ENCODE measurements around the gene GALNTL6.

Gene GALNTL6

GRCh38 chr4:172480471-172480870 lies 667.3 kb downstream of the GALNTL6 start:
- Mint-ChIP-seq H3K9me3 (peaks cover 4% of the 10 kb centered on the region), H3K27me3 (ENCODE audit: low read depth) (no peaks in the 10 kb centered on the region), H3K36me3 (ENCODE audit: low read depth) (no peaks in the 10 kb centered on the region), H3K4me3 (no peak overlapping the region), H3K27ac (no peak overlapping the region), H3K4me1 (ENCODE audit: low read depth) (no peaks in the 10 kb centered on the region)

GRCh38 chr4:172481802-172482508 lies 668.8 kb downstream of the GALNTL6 start:
- H3K36me3 Mint-ChIP-seq (ENCODE audit: low read depth): no peaks in the 10 kb centered on the region
- H3K27me3 Mint-ChIP-seq (ENCODE audit: low read depth): no peaks in the 10 kb centered on the region
- H3K9me3 Mint-ChIP-seq: peaks cover 4% of the 10 kb centered on the region
- H3K27ac Mint-ChIP-seq: no peak overlapping the region
- no peaks in the 10 kb centered on the region for H3K4me1 Mint-ChIP-seq (ENCODE audit: low read depth)
- no peak overlapping the region for H3K4me3 Mint-ChIP-seq

- no peaks in the 10 kb centered on the region for H3K36me3 Mint-ChIP-seq (ENCODE audit: low read depth)
- no peak overlapping the region for H3K27ac Mint-ChIP-seq
- H3K27me3 Mint-ChIP-seq (ENCODE audit: low read depth): no peaks in the 10 kb centered on the region
- H3K9me3 Mint-ChIP-seq: no peaks in the 10 kb centered on the region
- no peak overlapping the region for H3K4me3 Mint-ChIP-seq
- H3K4me1 Mint-ChIP-seq (ENCODE audit: low read depth): no peaks in the 10 kb centered on the region
Measured at GRCh38 chr4:172485007-172485406, 671.8 kb downstream of the GALNTL6 start.

- Mint-ChIP-seq H3K27me3 (ENCODE audit: low read depth) (no peaks in the 10 kb centered on the region), H3K9me3 (no peaks in the 10 kb centered on the region)
Measured at GRCh38 chr4:172486531-172486930, 673.3 kb downstream of the GALNTL6 start.

GRCh38 chr4:172489861-172490260 lies 676.7 kb downstream of the GALNTL6 start:
- Mint-ChIP-seq H3K4me3 (no peak overlapping the region), H3K27ac (no peak overlapping the region), H3K4me1 (ENCODE audit: low read depth) (no peaks in the 10 kb centered on the region), H3K9me3 (no peaks in the 10 kb centered on the region), H3K36me3 (ENCODE audit: low read depth) (no peaks in the 10 kb centered on the region), H3K27me3 (ENCODE audit: low read depth) (no peaks in the 10 kb centered on the region)

More at GRCh38 chr4:172486531-172486930, 673.3 kb downstream of the GALNTL6 start:
- Mint-ChIP-seq H3K27ac (no peak overlapping the region), H3K4me1 (ENCODE audit: low read depth) (no peaks in the 10 kb centered on the region), H3K4me3 (no peak overlapping the region), H3K36me3 (ENCODE audit: low read depth) (no peaks in the 10 kb centered on the region)

- H3K4me1 Mint-ChIP-seq (ENCODE audit: low read depth): no peaks in the 10 kb centered on the region
- H3K9me3 Mint-ChIP-seq: no peaks in the 10 kb centered on the region
- H3K27ac Mint-ChIP-seq: no peak overlapping the region
- no peaks in the 10 kb centered on the region for H3K36me3 Mint-ChIP-seq (ENCODE audit: low read depth)
- no peaks in the 10 kb centered on the region for H3K27me3 Mint-ChIP-seq (ENCODE audit: low read depth)
- no peak overlapping the region for H3K4me3 Mint-ChIP-seq
Measured at GRCh38 chr4:172495769-172496168, 682.6 kb downstream of the GALNTL6 start.

- no peaks in the 10 kb centered on the region for H3K36me3 Mint-ChIP-seq (ENCODE audit: low read depth)
- no peaks in the 10 kb centered on the region for H3K9me3 Mint-ChIP-seq
- no peaks in the 10 kb centered on the region for H3K27me3 Mint-ChIP-seq (ENCODE audit: low read depth)
- no peak overlapping the region for H3K27ac Mint-ChIP-seq
- no peaks in the 10 kb centered on the region for H3K4me1 Mint-ChIP-seq (ENCODE audit: low read depth)
- no peak overlapping the region for H3K4me3 Mint-ChIP-seq
Measured at GRCh38 chr4:172497321-172497720, 684.1 kb downstream of the GALNTL6 start.

GRCh38 chr4:172514011-172514410 lies 700.8 kb downstream of the GALNTL6 start:
- H3K27ac Mint-ChIP-seq: no peak overlapping the region
- H3K27me3 Mint-ChIP-seq (ENCODE audit: low read depth): no peaks in the 10 kb centered on the region
- no peaks in the 10 kb centered on the region for H3K36me3 Mint-ChIP-seq (ENCODE audit: low read depth)
- no peaks in the 10 kb centered on the region for H3K9me3 Mint-ChIP-seq
- H3K4me3 Mint-ChIP-seq: no peak overlapping the region
- H3K4me1 Mint-ChIP-seq (ENCODE audit: low read depth): no peaks in the 10 kb centered on the region

- Mint-ChIP-seq H3K4me1 (ENCODE audit: low read depth) (no peaks in the 10 kb centered on the region), H3K9me3 (no peaks in the 10 kb centered on the region), H3K36me3 (ENCODE audit: low read depth) (no peaks in the 10 kb centered on the region), H3K27me3 (ENCODE audit: low read depth) (no peaks in the 10 kb centered on the region), H3K27ac (no peak overlapping the region), H3K4me3 (no peak overlapping the region)
Measured at GRCh38 chr4:172514801-172515200, 701.6 kb downstream of the GALNTL6 start.

- no peaks in the 10 kb centered on the region for H3K9me3 Mint-ChIP-seq
- H3K4me3 Mint-ChIP-seq: no peak overlapping the region
- H3K4me1 Mint-ChIP-seq (ENCODE audit: low read depth): no peaks in the 10 kb centered on the region
- H3K36me3 Mint-ChIP-seq (ENCODE audit: low read depth): no peaks in the 10 kb centered on the region
- H3K27ac Mint-ChIP-seq: no peak overlapping the region
- no peaks in the 10 kb centered on the region for H3K27me3 Mint-ChIP-seq (ENCODE audit: low read depth)
Measured at GRCh38 chr4:172515266-172515879, 702.2 kb downstream of the GALNTL6 start.

- Mint-ChIP-seq H3K36me3 (ENCODE audit: low read depth) (no peaks in the 10 kb centered on the region), H3K4me1 (ENCODE audit: low read depth) (no peaks in the 10 kb centered on the region), H3K4me3 (no peak overlapping the region), H3K9me3 (no peaks in the 10 kb centered on the region), H3K27me3 (ENCODE audit: low read depth) (no peaks in the 10 kb centered on the region), H3K27ac (no peak overlapping the region)
Measured at GRCh38 chr4:172517391-172517790, 704.2 kb downstream of the GALNTL6 start.

GRCh38 chr4:172521248-172521647 lies 708.0 kb downstream of the GALNTL6 start:
- Mint-ChIP-seq H3K4me3 (no peak overlapping the region), H3K27me3 (ENCODE audit: low read depth) (no peaks in the 10 kb centered on the region), H3K36me3 (ENCODE audit: low read depth) (no peaks in the 10 kb centered on the region), H3K9me3 (no peaks in the 10 kb centered on the region), H3K27ac (no peak overlapping the region), H3K4me1 (ENCODE audit: low read depth) (no peaks in the 10 kb centered on the region)

- no peak overlapping the region for H3K27ac Mint-ChIP-seq
- no peaks in the 10 kb centered on the region for H3K27me3 Mint-ChIP-seq (ENCODE audit: low read depth)
- no peaks in the 10 kb centered on the region for H3K36me3 Mint-ChIP-seq (ENCODE audit: low read depth)
- H3K9me3 Mint-ChIP-seq: no peaks in the 10 kb centered on the region
- no peaks in the 10 kb centered on the region for H3K4me1 Mint-ChIP-seq (ENCODE audit: low read depth)
- no peak overlapping the region for H3K4me3 Mint-ChIP-seq
Measured at GRCh38 chr4:172521680-172522079, 708.5 kb downstream of the GALNTL6 start.

GRCh38 chr4:172543249-172543648 lies 730.0 kb downstream of the GALNTL6 start:
- Mint-ChIP-seq H3K9me3 (no peaks in the 10 kb centered on the region), H3K4me1 (ENCODE audit: low read depth) (no peaks in the 10 kb centered on the region), H3K27ac (no peak overlapping the region), H3K36me3 (ENCODE audit: low read depth) (no peaks in the 10 kb centered on the region), H3K4me3 (no peak overlapping the region), H3K27me3 (ENCODE audit: low read depth) (no peaks in the 10 kb centered on the region)

GRCh38 chr4:172546782-172547181 lies 733.6 kb downstream of the GALNTL6 start:
- Mint-ChIP-seq H3K4me1 (ENCODE audit: low read depth) (no peaks in the 10 kb centered on the region), H3K27me3 (ENCODE audit: low read depth) (no peaks in the 10 kb centered on the region), H3K4me3 (no peak overlapping the region), H3K9me3 (no peaks in the 10 kb centered on the region), H3K36me3 (ENCODE audit: low read depth) (no peaks in the 10 kb centered on the region), H3K27ac (no peak overlapping the region)
